ENCODE measurements around the gene ABCD3.

Gene ABCD3

DNA sequence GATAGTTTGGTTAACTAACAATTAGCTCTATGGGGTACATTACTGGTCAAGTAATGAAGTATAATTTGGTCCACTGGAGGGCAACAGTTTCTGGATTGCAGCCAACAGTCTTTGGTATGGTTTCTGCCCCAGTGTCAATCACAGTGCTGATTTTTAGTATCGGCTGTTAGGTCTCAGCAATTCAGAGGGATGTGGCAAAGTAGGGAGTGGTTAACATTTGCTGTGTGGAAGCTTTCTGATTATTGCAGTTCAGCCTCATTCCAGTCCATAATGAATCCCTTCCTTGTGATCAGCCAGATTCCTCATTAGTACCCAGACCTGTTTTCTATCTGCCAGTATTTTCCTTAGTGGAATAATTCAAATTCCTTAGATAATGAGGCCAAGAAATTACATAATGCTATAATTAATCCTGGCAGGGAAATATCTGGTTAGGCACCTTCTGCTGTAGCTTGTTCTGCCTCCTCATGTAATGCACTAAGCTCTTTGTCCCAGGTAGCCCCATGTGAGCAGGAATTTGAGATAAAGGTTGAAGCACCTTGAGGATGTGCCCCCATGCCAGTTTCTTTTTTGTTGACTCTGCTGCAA, 109.3 kb downstream of the ABCD3 start:
- no peak for DNase-seq

DNA sequence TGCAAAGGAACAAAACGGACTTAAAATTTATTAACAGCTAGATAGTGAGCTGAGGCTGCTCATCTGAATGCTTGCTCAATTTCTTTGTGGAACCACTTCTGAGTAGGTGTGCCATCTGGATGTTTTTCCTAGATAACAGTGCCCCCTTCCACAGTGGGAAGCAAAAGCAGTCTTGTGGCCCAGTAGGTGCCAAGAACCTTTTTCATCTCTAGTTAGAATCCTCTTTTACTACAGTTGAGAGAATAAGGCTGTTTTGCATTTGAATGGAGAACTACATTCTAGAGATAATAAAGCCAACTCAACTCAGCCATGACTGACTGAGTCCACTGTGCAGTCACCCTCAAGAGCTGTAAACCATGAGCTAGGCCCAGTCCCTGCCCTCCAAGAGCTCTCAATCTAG, 110.1 kb downstream of the ABCD3 start:
- DNase-seq: no peak

- DNase-seq: no peak
These were observed 110.6 kb downstream of the ABCD3 start for GRCh38 chr1:94528826-94529225.

DNA sequence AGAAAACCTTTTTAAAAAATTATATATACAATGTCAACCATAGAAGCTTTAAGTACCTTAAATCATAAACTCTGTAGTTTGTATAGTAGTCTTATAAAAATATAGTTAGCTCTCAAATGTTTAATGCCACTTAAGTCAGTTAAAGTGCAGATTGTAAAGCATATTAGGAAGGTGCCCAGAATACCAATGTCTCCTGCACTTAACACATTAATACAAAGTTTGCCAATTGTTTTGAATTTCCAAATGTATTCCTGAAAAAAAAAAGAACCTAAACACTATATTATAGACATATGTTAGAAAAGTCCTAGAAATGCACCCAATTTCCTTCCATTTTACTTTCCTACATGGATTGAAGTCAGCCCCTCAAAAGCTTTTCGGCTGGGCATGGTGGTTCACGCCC, 111.2 kb downstream of the ABCD3 start:
- no peak for DNase-seq

DNA sequence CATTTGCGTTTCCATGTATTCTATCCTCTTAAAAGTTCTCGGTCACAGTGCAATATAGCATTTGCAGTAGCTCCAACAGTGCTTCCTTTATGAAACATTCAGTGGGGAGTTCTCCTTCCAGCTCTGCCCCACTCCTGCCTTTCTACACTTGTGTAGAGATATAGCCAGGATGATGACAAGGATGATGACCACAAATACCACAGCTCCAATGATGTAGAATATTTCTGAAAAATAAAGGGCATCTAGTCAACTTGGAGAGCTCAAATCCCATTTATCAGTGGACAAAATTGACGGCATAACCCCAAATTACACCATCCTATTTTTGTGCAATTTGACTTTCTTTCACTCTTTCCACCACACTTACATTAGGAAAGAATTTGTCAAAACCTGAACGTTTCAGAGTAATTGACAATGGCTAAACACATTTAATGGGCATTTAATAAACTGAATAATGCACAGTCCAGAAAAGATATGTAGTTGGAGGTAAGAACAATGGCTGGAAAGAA, 112.2 kb downstream of the ABCD3 start:
- DNase-seq: no peak

DNA sequence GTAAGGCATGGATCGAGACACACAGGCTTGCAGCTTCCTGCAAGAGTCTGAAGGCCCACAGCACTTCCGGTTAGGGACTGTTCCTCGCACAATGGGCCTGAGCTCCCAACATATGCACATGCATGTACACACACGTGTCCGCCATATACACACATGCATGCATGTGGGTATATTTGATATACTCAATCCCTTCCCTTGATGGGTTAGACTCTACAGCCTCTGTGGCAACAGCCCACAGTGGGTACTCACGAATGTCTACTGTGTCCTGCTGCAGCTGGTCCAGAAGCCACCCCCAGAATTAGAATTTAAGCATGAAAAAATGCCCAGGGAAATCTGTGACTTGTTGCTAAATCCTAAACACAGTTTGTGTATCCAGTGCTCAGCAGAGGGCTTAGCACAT, 113.5 kb downstream of the ABCD3 start:
- no peak for DNase-seq

DNA sequence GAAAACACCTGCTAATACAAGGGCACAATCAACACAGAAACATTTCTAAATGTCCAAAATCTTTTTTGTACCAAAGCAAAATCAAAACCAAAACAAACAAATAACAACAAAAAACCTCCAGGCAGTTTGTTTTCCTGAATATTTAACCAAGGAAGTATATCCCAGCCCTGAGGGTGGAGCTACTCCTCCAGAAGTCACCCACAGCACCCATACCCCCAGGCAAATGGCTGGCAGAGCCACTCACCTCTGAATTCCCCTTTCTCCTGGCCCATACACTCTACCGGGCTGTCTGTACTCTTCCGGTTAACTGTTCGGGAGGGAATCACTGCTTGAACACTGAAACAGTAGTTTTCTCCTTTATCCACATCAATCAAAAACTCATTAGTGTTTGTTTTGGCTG, 113.9 kb downstream of the ABCD3 start:
- DNase-seq: no peak

DNA sequence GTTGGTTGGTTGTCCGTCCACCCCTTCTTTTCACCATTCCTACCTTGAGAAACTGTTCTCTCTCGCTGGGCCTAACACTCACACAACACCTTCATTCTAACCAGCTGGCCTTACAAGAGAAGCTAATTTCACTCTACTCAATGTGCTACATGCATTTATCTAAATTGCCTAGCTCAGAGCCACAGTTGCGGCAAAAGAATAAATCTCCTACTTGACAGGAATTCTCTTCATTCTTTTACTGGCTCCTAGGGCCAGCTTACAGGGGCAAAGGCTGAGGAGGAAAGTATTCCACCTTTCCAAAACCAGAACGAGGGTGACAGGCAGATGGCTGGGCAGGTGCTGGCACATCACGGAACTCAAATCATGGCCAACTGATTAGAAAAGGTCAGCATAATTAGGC, 116.9 kb downstream of the ABCD3 start:
- no peak for DNase-seq

- no peak for DNase-seq
These were observed 117.7 kb downstream of the ABCD3 start for GRCh38 chr1:94535879-94536278.

DNA sequence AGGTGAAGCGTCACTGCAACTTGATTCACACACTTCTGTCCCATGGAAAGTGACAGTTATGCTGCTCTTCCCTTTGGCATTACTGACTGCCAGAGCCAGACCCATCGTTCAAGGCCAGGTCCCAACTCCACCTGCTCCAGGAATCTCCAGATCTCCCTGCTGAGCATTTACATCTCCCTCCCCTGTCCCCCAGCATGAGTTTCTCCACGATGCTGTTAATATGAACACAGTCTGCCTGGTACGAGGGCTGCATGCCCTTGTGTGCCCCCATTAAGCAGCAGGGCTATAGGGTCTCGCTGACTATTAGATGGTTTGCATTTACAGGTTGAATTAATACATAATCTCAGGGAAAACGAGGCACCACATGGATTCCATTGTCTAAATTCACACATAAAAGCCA, 119.1 kb downstream of the ABCD3 start:
- no peak for DNase-seq

GRCh38 chr1:94538243-94538827, 120.1 kb downstream of the ABCD3 start:
- no peak for DNase-seq

DNA sequence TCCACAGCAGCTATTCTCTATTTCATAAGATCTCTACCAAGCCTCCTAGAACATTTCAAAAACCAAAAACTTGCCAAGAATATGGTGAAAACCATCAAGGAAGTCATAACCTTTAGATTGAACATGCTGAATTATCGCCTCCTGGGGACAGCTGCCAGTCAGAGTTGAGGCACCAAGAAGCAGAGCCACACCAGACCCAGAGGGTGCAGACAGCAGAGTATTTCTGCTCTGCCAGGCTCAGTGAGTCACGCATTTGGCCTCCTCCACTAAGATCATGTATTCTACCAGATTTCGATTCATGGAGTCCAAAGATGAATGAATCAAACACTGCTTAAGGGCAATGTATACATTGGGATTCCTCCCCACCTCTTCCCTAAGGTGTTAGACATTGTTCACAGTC, 121.3 kb downstream of the ABCD3 start:
- DNase-seq: peak; percentile 49

DNA sequence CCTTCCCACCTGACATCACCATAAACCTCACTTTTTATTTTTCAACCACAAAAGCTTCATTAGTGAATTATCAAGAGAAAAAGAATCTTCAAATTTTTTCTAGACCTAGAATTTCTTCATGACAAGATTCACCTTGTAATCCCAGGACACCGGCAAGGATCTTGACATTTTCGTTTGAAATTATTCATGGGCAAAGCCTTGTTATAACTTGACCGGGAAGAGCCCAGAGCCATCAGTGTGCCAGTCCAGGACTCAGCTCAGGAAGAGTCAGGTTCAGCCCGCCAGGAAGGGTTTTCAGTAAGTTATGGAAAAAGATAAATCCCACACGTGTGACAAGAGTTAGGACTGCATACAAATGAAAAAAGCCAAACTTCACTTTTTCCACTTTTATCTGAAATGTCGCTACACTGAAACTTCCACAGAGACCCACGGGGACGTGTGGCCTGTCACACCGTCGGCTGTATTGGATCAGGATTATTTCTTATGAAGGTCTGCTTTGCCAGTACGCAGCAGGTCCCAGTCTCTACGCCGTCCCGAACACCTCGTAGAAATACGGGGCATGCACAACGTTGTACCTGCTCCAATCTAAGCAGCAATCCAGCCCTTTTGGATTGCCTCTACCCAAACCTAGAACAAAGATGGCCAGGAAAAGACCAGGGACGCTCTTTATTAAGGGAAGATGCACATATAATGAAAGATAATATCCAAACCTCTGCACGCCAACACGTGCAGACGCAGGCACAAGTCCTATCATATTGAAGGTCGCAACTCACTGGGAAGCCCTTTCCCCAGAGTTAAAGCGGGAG, 122.5 kb downstream of the ABCD3 start:
- no peak for DNase-seq

- peak; percentile 87 for DNase-seq
These were observed 123.3 kb downstream of the ABCD3 start, which contains the start of gene F3 for GRCh38 chr1:94541246-94542087. Gene F3 (minus strand): TSS chr1:94541759. CDS start chr1:94541636, 123 bp downstream.

- peak; percentile 77 for DNase-seq
These were observed 124.1 kb downstream of the ABCD3 start for GRCh38 chr1:94542088-94542870.

DNA sequence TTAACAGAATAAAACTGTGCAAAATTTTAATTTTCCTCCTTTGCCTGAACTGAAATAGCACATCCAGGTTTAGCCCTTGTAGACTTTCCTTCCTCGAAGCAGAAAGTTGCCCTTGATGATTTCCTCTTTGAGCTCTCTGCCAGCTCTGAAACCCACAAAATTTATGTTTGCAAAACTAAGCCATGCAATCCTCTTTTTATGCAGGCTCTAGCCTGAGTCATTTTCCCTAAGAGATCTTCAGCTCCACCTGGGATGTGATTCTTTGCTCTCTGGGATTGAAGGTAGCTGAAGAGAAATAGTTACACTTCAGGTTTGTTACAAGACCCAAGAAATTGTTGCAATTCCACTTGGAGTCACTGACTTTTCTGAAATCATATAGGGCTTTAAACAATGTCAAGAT, 124.8 kb downstream of the ABCD3 start:
- DNase-seq: no peak

DNA sequence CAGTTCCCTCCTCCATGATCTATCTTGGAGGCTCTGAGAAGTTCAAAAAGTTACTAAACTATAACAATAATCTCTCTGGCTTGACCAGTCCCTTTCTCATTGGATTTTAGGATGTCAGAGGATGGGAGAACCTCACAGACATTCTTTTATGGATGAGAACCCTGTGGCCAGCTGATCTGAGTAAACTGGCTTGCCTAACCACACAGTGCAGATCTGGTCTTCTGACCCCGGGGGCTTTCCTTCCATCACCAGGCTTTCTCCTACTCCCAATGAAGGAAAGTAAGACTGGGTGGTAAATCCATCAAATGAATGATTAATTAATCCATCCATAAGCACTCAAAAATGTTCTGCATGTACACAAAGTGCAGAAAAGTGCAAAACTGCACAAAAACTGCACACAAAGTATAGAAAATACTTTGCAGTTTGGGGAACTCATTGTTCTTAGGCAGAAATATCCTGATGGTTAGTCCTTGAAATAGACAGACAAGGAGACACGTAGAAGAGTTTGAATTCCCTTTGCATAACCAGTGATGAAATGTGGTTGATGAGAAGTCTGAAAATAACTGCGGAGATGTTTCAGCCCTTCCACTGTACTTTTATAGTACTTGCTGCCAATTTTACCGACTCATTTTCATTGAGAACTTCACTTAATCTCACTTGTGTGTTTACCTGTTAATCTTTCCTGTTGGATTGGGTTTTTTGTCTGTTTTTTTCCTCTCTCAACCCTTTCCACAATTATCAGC, 125.9 kb downstream of the ABCD3 start:
- peak; percentile 62 for DNase-seq

DNA sequence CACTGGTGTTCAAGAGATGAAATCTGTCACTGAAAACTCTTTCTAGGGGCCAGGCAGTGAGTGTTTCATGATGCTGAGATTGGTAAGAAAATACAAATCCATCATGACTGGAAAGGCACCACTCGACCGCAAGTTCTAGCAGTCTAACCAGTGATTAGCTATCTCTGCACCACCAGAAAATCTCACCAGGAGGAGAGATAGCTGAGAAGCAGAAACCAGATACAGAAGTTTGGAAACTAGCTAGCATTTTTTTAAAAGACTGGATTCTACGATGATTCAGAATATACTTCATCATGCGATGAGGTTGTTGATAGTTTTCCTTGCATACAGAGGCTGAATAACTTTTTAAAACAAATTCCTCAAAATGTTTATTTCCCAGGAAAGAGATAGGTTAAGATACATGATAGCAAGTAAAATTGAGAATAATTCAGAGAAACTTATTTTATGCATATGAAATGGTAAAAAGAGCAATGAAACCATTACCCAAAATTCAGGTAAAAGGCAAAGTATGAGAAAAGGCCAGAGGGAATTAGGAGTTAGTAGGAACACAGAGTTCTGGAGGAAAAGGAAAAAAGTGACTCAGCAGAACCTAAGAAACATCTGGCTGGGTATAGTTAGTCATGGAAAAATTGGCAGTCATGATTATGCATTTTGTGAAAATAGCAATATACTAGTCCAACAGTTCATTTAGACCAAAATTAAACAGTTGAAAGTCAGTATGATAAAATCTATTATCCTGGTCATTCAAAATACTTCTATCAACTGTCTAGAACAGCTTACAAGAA, 126.7 kb downstream of the ABCD3 start:
- DNase-seq: peak; percentile 64

DNA sequence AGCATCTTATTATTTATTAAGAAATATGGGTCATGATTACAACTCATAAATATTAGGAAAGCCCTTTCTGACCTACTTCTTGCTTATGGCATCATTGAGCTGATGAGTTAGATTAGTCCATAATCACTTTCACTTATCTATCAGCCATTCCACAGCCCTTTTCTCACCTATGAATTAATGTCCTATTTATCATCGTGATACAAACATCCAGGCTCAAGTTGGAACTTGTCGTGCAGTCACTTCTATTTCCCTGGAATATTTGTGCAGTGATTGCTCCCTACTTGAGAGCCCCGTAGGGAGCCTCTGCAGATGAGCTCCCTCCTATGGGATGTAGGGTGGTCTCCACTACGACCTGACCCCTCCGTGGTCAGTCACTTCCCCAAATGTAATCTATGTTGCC, 131.5 kb downstream of the ABCD3 start:
- no peak for DNase-seq

GRCh38 chr1:94550396-94550795, 132.2 kb downstream of the ABCD3 start:
- no peak for DNase-seq

All from fibroblast of skin of scalp (primary cell).